ENCODE measurements around the gene FERMT2.

- TF ChIP-seq EZH2 (IDR thresholded peaks at IDR 0.05) (no peak), POLR2AphosphoS5 (IDR thresholded peaks at IDR 0.05; ENCODE audit: borderline replicate concordance, low read depth, low read length) (no peak), FOXP2 (optimal IDR thresholded peaks at IDR 0.05; ENCODE audit: control extremely low read depth, extremely low read length, insufficient read depth) (no peak)
Measured at GRCh38 chr14:52922656-52923055, 28.2 kb downstream of the FERMT2 start.

Data from SK-N-MC (cell line).